Measurements from ENCODE around the gene FARS2.

Gene FARS2

GRCh38 chr6:5270093-5270680 is 8.9 kb downstream of the FARS2 start:
- Mint-ChIP-seq H3K4me3 (no peak overlapping the region), H3K27ac (peak overlapping the region; percentile 7), H3K4me1 (peaks cover 36% of the 10 kb centered on the region), H3K27me3 (no peaks in the 10 kb centered on the region), H3K36me3 (peaks cover 26% of the 10 kb centered on the region), H3K9me3 (no peaks in the 10 kb centered on the region)
- ATAC-seq = no peak

- H3K9me3 Mint-ChIP-seq = no peaks in the 10 kb centered on the region
- peaks cover 19% of the 10 kb centered on the region for H3K36me3 Mint-ChIP-seq
- H3K27ac Mint-ChIP-seq = no peak overlapping the region
- ATAC-seq = no peak
- H3K4me1 Mint-ChIP-seq = peaks cover 25% of the 10 kb centered on the region
- no peaks in the 10 kb centered on the region for H3K27me3 Mint-ChIP-seq
- H3K4me3 Mint-ChIP-seq = no peak overlapping the region
Observed at GRCh38 chr6:5271926-5272325, 10.6 kb downstream of the FARS2 start.

GRCh38 chr6:5274231-5274630 is 12.9 kb downstream of the FARS2 start:
- Mint-ChIP-seq H3K36me3 (peaks cover 17% of the 10 kb centered on the region), H3K4me1 (peaks cover 41% of the 10 kb centered on the region), H3K9me3 (no peaks in the 10 kb centered on the region), H3K27me3 (no peaks in the 10 kb centered on the region), H3K4me3 (no peak overlapping the region), H3K27ac (no peak overlapping the region)
- ATAC-seq = no peak

GRCh38 chr6:5275497-5275896 is 14.2 kb downstream of the FARS2 start:
- H3K27me3 Mint-ChIP-seq = no peaks in the 10 kb centered on the region
- no peak for ATAC-seq
- no peak overlapping the region for H3K4me3 Mint-ChIP-seq
- H3K9me3 Mint-ChIP-seq = no peaks in the 10 kb centered on the region
- H3K36me3 Mint-ChIP-seq = peaks cover 17% of the 10 kb centered on the region
- no peak overlapping the region for H3K27ac Mint-ChIP-seq
- H3K4me1 Mint-ChIP-seq = peaks cover 47% of the 10 kb centered on the region

- Mint-ChIP-seq H3K4me3 (no peak overlapping the region), H3K27ac (no peak overlapping the region)
- ATAC-seq = no peak
Observed at GRCh38 chr6:5276581-5276980, 15.3 kb downstream of the FARS2 start.

GRCh38 chr6:5277589-5277988 is 16.3 kb downstream of the FARS2 start:
- Mint-ChIP-seq H3K27ac (peak overlapping the region; percentile 96), H3K9me3 (no peaks in the 10 kb centered on the region), H3K4me3 (peak overlapping the region; percentile 73), H3K36me3 (peaks cover 15% of the 10 kb centered on the region), H3K4me1 (peaks cover 48% of the 10 kb centered on the region), H3K27me3 (no peaks in the 10 kb centered on the region)
- ATAC-seq = no peak

More at GRCh38 chr6:5276581-5276980, 15.3 kb downstream of the FARS2 start:
- H3K9me3 Mint-ChIP-seq = no peaks in the 10 kb centered on the region
- no peaks in the 10 kb centered on the region for H3K27me3 Mint-ChIP-seq
- peaks cover 41% of the 10 kb centered on the region for H3K4me1 Mint-ChIP-seq
- H3K36me3 Mint-ChIP-seq = peaks cover 17% of the 10 kb centered on the region

GRCh38 chr6:5278047-5278446 is 16.7 kb downstream of the FARS2 start:
- peak overlapping the region; percentile 96 for H3K27ac Mint-ChIP-seq
- H3K4me3 Mint-ChIP-seq = peak overlapping the region; percentile 73
- H3K27me3 Mint-ChIP-seq = no peaks in the 10 kb centered on the region
- peaks cover 47% of the 10 kb centered on the region for H3K4me1 Mint-ChIP-seq
- no peaks in the 10 kb centered on the region for H3K9me3 Mint-ChIP-seq
- peak; percentile 97 for ATAC-seq
- peaks cover 11% of the 10 kb centered on the region for H3K36me3 Mint-ChIP-seq

- no peaks in the 10 kb centered on the region for H3K9me3 Mint-ChIP-seq
- ATAC-seq = peak; percentile 73
- peaks cover 6% of the 10 kb centered on the region for H3K36me3 Mint-ChIP-seq
- H3K27me3 Mint-ChIP-seq = no peaks in the 10 kb centered on the region
- peak overlapping the region; percentile 73 for H3K4me3 Mint-ChIP-seq
- peak overlapping the region; percentile 96 for H3K27ac Mint-ChIP-seq
- peaks cover 41% of the 10 kb centered on the region for H3K4me1 Mint-ChIP-seq
Observed at GRCh38 chr6:5278565-5279120, 17.3 kb downstream of the FARS2 start.

- Mint-ChIP-seq H3K9me3 (no peaks in the 10 kb centered on the region), H3K4me3 (no peak overlapping the region), H3K4me1 (peaks cover 47% of the 10 kb centered on the region), H3K36me3 (peaks cover 11% of the 10 kb centered on the region), H3K27me3 (no peaks in the 10 kb centered on the region), H3K27ac (peak overlapping the region; percentile 96)
- peak; percentile 59 for ATAC-seq
Observed at GRCh38 chr6:5279891-5280338, 18.6 kb downstream of the FARS2 start.

GRCh38 chr6:5280920-5281319 is 19.6 kb downstream of the FARS2 start:
- Mint-ChIP-seq H3K36me3 (peaks cover 14% of the 10 kb centered on the region), H3K4me3 (no peak overlapping the region), H3K27me3 (no peaks in the 10 kb centered on the region), H3K27ac (peak overlapping the region; percentile 96), H3K4me1 (peaks cover 57% of the 10 kb centered on the region), H3K9me3 (no peaks in the 10 kb centered on the region)
- ATAC-seq = no peak

GRCh38 chr6:5282191-5282623 is 20.9 kb downstream of the FARS2 start:
- H3K27ac Mint-ChIP-seq = peak overlapping the region; percentile 67
- H3K9me3 Mint-ChIP-seq = no peaks in the 10 kb centered on the region
- H3K36me3 Mint-ChIP-seq = peaks cover 14% of the 10 kb centered on the region
- H3K4me1 Mint-ChIP-seq = peaks cover 68% of the 10 kb centered on the region
- H3K4me3 Mint-ChIP-seq = no peak overlapping the region
- no peaks in the 10 kb centered on the region for H3K27me3 Mint-ChIP-seq
- no peak for ATAC-seq

GRCh38 chr6:5285081-5285480 is 23.8 kb downstream of the FARS2 start:
- H3K4me3 Mint-ChIP-seq = no peak overlapping the region
- H3K9me3 Mint-ChIP-seq = no peaks in the 10 kb centered on the region
- H3K36me3 Mint-ChIP-seq = peaks cover 14% of the 10 kb centered on the region
- no peak for ATAC-seq
- H3K4me1 Mint-ChIP-seq = peaks cover 55% of the 10 kb centered on the region
- peak overlapping the region; percentile 63 for H3K27ac Mint-ChIP-seq
- H3K27me3 Mint-ChIP-seq = no peaks in the 10 kb centered on the region

- Mint-ChIP-seq H3K27ac (no peak overlapping the region), H3K4me1 (peaks cover 55% of the 10 kb centered on the region), H3K4me3 (no peak overlapping the region)
Observed at GRCh38 chr6:5285526-5285925, 24.2 kb downstream of the FARS2 start.

GRCh38 chr6:5286780-5287179 is 25.5 kb downstream of the FARS2 start:
- H3K36me3 Mint-ChIP-seq = peaks cover 15% of the 10 kb centered on the region
- ATAC-seq = peak; percentile 81
- peaks cover 62% of the 10 kb centered on the region for H3K4me1 Mint-ChIP-seq
- H3K4me3 Mint-ChIP-seq = no peak overlapping the region
- H3K27me3 Mint-ChIP-seq = no peaks in the 10 kb centered on the region
- H3K9me3 Mint-ChIP-seq = no peaks in the 10 kb centered on the region
- H3K27ac Mint-ChIP-seq = peak overlapping the region; percentile 63

More at GRCh38 chr6:5285526-5285925, 24.2 kb downstream of the FARS2 start:
- no peaks in the 10 kb centered on the region for H3K9me3 Mint-ChIP-seq
- peaks cover 14% of the 10 kb centered on the region for H3K36me3 Mint-ChIP-seq
- no peak for ATAC-seq
- H3K27me3 Mint-ChIP-seq = no peaks in the 10 kb centered on the region

- peak overlapping the region; percentile 63 for H3K27ac Mint-ChIP-seq
- no peak for ATAC-seq
- peaks cover 63% of the 10 kb centered on the region for H3K4me1 Mint-ChIP-seq
- H3K9me3 Mint-ChIP-seq = no peaks in the 10 kb centered on the region
- H3K4me3 Mint-ChIP-seq = no peak overlapping the region
- peaks cover 21% of the 10 kb centered on the region for H3K36me3 Mint-ChIP-seq
- H3K27me3 Mint-ChIP-seq = no peaks in the 10 kb centered on the region
Observed at GRCh38 chr6:5287205-5287965, 26.1 kb downstream of the FARS2 start.

GRCh38 chr6:5287966-5288297 is 26.6 kb downstream of the FARS2 start:
- H3K27ac Mint-ChIP-seq = peak overlapping the region; percentile 63
- H3K36me3 Mint-ChIP-seq = peaks cover 27% of the 10 kb centered on the region
- peaks cover 64% of the 10 kb centered on the region for H3K4me1 Mint-ChIP-seq
- H3K9me3 Mint-ChIP-seq = no peaks in the 10 kb centered on the region
- ATAC-seq = no peak
- H3K27me3 Mint-ChIP-seq = no peaks in the 10 kb centered on the region
- H3K4me3 Mint-ChIP-seq = no peak overlapping the region
